Upper lobe of left lung (tissue), 6 donors: ENCODE measurements around the gene SLC16A9. TPM values are rescaled to one million over a fixed set of nuclear protein-coding genes. Genes with fewer than 3 reads are reported as not detected.
"Not testable (repeated sequence)": the region's sequence is repeated elsewhere in the genome, so short reads cannot be mapped to it uniquely, and the experiment has no call there.

Experiments
- ATAC-seq, 2 donors: fragments of 200-7000 bp; cut with Tn5 transposase; one replicate each; pipeline ENCODE4 v1.9.1; 2022; ENCODE audit warnings: mild to moderate bottlenecking in 2 of 2, moderate library complexity in 2 of 2; ENCODE audit not compliant: low FRiP score in 2 of 2
- DNase-seq, 2 donors: peaks; one replicate each; pipeline ENCODE4 v3.0.0-alpha.2; 2019 to 2020
- H3K27ac ChIP-seq, 4 donors: fragments of 200-600 bp; sonication (generic); one replicate each; pipeline ENCODE4 v1.5.1; 2016 to 2019
- H3K27me3 ChIP-seq, 4 donors: fragments of 200-600 bp; sonication (generic); one replicate each; pipeline ENCODE4 v1.5.1; 2017 to 2019
- H3K36me3 ChIP-seq, 4 donors: fragments of 200-600 bp; sonication (generic); one replicate each; pipeline ENCODE4 v1.5.1; 2016 to 2019
- H3K4me1 ChIP-seq, 4 donors: fragments of 200-600 bp; sonication (generic); one replicate each; pipeline ENCODE4 v1.5.1; 2018 to 2019
- H3K4me3 ChIP-seq, 4 donors: fragments of 200-600 bp; sonication (generic); one replicate each; pipeline ENCODE4 v1.5.1; 2017 to 2019; ENCODE audit warnings: mild to moderate bottlenecking in 2 of 4, moderate library complexity in 1 of 4
- H3K9me3 ChIP-seq, 4 donors: fragments of 200-600 bp; sonication (generic); one replicate each; pipeline ENCODE4 v1.5.1; 2018 to 2019
- EP300 ChIP-seq, 4 donors: sonication (generic); formaldehyde crosslinking; IDR thresholded peaks; one replicate each; pipeline ENCODE4 v1.5.1; 2017; ENCODE audit warnings: antibody characterized with exemption in 4 of 4, control low read depth in 2 of 4
- POLR2A ChIP-seq, 4 donors: fragments of 450-650 bp; IDR thresholded peaks; one replicate each; pipeline ENCODE4 v1.5.1; 2016 to 2017; ENCODE audit warnings: antibody characterized with exemption in 4 of 4, mild to moderate bottlenecking in 2 of 4
- POLR2AphosphoS5 ChIP-seq, 2 donors: sonication (generic); formaldehyde crosslinking; IDR thresholded peaks; one replicate each; pipeline ENCODE4 v1.5.1; 2017; ENCODE audit warnings: antibody characterized with exemption in 2 of 2
- WGBS, 2 donors: methylation state at CpG; one replicate each; pipeline ENCODE4 v1.1.5; 2017 to 2018; 5-methylcytosine and 5-hydroxymethylcytosine counted together
- total RNA-seq, 6 donors: library from RNA; depleted of rRNA in 4 of 6; stranded (reverse); fragments of >200 nt in 4 of 6; gene quantifications; one replicate each; pipeline versions ENCODE4 v1.1.0 to v1.2.1, GENCODE V29; 2016 to 2021
- TF ChIP-seq, protein P1 (sequence below), 6 experiments: fragments of 450-650 bp in 4 of 6; fragments of 200-600 bp in 2 of 6; sonication (generic) in 2 of 6; IDR thresholded peaks; one replicate each; pipeline ENCODE4 v1.5.1; 2016 to 2019; ENCODE audit warnings: antibody characterized with exemption in 6 of 6
- donor health status: DM: no; HTN: no; CAD: no; lungs with moderate emphysema.
- donor health status: DM: no; HTN: yes; CAD: no; lungs with severe emphysema.

Gene SLC16A9
- total RNA-seq, 6 donors from 2014 or later = 0.79 to 1.1 (median 1.1) TPM; not detected in 2

GRCh38 chr10:59668096-59668495, 41.6 kb downstream of the SLC16A9 start:
- WGBS, 2 donors = 65 to 67% methylated on average over 4 of the region's 4 CpGs

DNA sequence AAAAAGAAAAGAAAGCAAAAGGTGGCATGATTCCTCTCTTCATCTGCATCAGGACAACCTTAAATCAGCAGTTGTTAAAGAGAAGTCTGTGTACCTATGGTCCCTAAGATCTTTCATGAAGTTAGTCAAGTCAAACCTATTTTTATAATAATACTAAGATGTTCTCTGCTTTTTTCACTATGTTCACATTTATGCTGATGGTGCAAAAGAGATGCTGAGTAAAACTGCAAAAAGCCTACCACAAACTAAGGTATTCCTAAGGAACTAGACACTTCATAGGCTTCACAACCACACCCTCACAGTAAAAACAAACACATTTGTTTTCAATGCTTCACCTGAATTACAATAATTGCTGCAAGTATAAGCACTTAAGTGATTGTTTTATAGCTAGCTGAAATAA, 43.3 kb downstream of the SLC16A9 start:
- no peaks in the 10 kb centered on the region for H3K27me3 ChIP-seq
- no peaks in the 10 kb centered on the region for H3K4me1 ChIP-seq
- no peak overlapping the region for H3K27ac ChIP-seq
- TF ChIP-seq POLR2AphosphoS5 (IDR thresholded peaks at IDR 0.05) (no peak), EP300 (IDR thresholded peaks at IDR 0.05) (no peak), POLR2A (IDR thresholded peaks at IDR 0.05) (no peak)
- TF ChIP-seq, protein P1, sequence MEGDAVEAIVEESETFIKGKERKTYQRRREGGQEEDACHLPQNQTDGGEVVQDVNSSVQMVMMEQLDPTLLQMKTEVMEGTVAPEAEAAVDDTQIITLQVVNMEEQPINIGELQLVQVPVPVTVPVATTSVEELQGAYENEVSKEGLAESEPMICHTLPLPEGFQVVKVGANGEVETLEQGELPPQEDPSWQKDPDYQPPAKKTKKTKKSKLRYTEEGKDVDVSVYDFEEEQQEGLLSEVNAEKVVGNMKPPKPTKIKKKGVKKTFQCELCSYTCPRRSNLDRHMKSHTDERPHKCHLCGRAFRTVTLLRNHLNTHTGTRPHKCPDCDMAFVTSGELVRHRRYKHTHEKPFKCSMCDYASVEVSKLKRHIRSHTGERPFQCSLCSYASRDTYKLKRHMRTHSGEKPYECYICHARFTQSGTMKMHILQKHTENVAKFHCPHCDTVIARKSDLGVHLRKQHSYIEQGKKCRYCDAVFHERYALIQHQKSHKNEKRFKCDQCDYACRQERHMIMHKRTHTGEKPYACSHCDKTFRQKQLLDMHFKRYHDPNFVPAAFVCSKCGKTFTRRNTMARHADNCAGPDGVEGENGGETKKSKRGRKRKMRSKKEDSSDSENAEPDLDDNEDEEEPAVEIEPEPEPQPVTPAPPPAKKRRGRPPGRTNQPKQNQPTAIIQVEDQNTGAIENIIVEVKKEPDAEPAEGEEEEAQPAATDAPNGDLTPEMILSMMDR (IDR thresholded peaks at IDR 0.05) = no peak
- H3K9me3 ChIP-seq = no peaks in the 10 kb centered on the region
- DNase-seq = no peak
- no peaks in the 10 kb centered on the region for H3K36me3 ChIP-seq
- no peak overlapping the region for H3K4me3 ChIP-seq
- ATAC-seq = no peak

More at GRCh38 chr10:59668096-59668495, 41.6 kb downstream of the SLC16A9 start:
- no peak overlapping the region for H3K4me3 ChIP-seq
- no peak overlapping the region for H3K27ac ChIP-seq
- no peak for DNase-seq
- no peak for TF ChIP-seq POLR2AphosphoS5 (IDR thresholded peaks at IDR 0.05)
- no peak for TF ChIP-seq EP300 (IDR thresholded peaks at IDR 0.05)
- TF ChIP-seq, protein P1 (IDR thresholded peaks at IDR 0.05) = no peak
- no peak for TF ChIP-seq POLR2A (IDR thresholded peaks at IDR 0.05)
- no peaks in the 10 kb centered on the region for H3K4me1 ChIP-seq
- no peaks in the 10 kb centered on the region for H3K36me3 ChIP-seq
- no peaks in the 10 kb centered on the region for H3K9me3 ChIP-seq
- no peaks in the 10 kb centered on the region for H3K27me3 ChIP-seq
- ATAC-seq = no peak

GRCh38 chr10:59663213-59663612, 46.4 kb downstream of the SLC16A9 start:
- not testable (repeated sequence) for H3K27me3 ChIP-seq, H3K4me1 ChIP-seq, H3K36me3 ChIP-seq, ATAC-seq, DNase-seq, H3K27ac ChIP-seq, H3K4me3 ChIP-seq, H3K9me3 ChIP-seq
- 96 to 99% methylated on average over 7 of the region's 7 CpGs for WGBS, 2 donors

GRCh38 chr10:59657724-59658123, 51.9 kb downstream of the SLC16A9 start:
- Histone ChIP-seq H3K27me3 (no peaks in the 10 kb centered on the region), H3K36me3 (no peaks in the 10 kb centered on the region), H3K4me3 (no peak overlapping the region), H3K27ac (no peak overlapping the region), H3K9me3 (no peaks in the 10 kb centered on the region), H3K4me1 (no peaks in the 10 kb centered on the region)
- WGBS, 2 donors = 75 to 82% methylated on average over 1 of the region's 1 CpG
- DNase-seq (no peak), ATAC-seq (no peak)
- no peak for TF ChIP-seq EP300 (IDR thresholded peaks at IDR 0.05)
- no peak for TF ChIP-seq POLR2A (IDR thresholded peaks at IDR 0.05)
- TF ChIP-seq, protein P1 (IDR thresholded peaks at IDR 0.05) = no peak
- TF ChIP-seq POLR2AphosphoS5 (IDR thresholded peaks at IDR 0.05) = no peak

- ATAC-seq = no peak
- DNase-seq = no peak
- no peaks in the 10 kb centered on the region for H3K36me3 ChIP-seq
- WGBS, 2 donors = 94 to 95% methylated on average over 1 of the region's 1 CpG
- no peak overlapping the region for H3K27ac ChIP-seq
- no peak overlapping the region for H3K4me3 ChIP-seq
- no peaks in the 10 kb centered on the region for H3K9me3 ChIP-seq
- H3K27me3 ChIP-seq = no peaks in the 10 kb centered on the region
- H3K4me1 ChIP-seq = no peaks in the 10 kb centered on the region
- TF ChIP-seq POLR2AphosphoS5 (IDR thresholded peaks at IDR 0.05) (no peak), EP300 (IDR thresholded peaks at IDR 0.05) (no peak), POLR2A (IDR thresholded peaks at IDR 0.05) (no peak)
- TF ChIP-seq, protein P1 (IDR thresholded peaks at IDR 0.05) = no peak
Measured at GRCh38 chr10:59655309-59655708, 54.3 kb downstream of the SLC16A9 start.
